A172 (cell line): ENCODE data around the gene SFXN5. TPM values are rescaled to one million over a fixed set of nuclear protein-coding genes. Genes with fewer than 3 reads are reported as not detected.

Experiments used
- DNase-seq: peaks from one replicate; pipeline ENCODE4 v3.0.0-alpha.2; 2015; ENCODE audit warnings: low spot score
- total RNA-seq: library from RNA; depleted of rRNA; stranded (reverse); fragments of >200 nt; shearing (Covaris generic); gene quantifications from 2 replicates; pipeline ENCODE4 v1.2.3, GENCODE V29; 2014

Gene SFXN5
- total RNA-seq, 1 experiment from 2014 or later: 33.4 TPM

DNA sequence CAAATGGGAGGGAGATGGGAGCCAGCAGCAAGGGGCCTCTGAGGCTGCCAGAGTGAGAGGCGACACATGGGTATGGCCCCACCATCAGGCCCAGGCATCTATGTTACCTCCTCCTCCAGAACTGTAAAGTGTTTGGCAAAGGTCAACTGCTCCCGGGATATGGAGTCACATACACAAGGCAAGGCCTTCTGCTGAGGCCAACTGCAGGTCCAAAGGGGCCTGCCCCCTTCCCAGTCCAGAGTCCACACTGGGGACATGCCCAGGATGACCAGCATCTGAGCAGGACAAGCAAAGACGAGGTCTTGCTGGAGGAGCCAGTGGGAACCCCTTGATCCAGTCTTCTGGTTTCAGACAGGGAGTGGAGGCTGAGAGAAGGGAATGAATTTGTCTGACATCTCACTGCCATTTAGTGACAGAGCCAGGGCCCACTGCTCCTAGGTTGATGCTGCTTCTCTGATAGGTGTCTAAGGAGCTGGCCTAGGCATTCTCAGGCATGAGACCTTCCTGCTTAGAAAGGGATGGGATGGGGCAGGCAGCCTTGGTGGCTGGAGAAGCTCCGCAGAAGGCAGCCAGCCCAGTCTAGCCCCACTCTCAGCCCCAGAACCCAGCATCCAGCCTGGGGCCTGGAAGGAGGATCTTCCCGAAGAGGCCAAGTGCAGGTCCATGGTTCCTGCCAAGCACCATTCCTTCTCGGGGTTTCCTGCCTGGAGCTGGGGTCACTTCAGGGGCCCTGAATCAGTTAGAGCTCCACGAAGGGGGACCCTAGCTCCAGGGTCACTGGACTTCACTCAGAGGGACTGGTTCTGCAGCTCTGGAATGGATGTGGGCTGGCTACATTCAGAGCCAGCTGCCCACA, 127.7 kb downstream of the SFXN5 start:
- no peak for DNase-seq

DNA sequence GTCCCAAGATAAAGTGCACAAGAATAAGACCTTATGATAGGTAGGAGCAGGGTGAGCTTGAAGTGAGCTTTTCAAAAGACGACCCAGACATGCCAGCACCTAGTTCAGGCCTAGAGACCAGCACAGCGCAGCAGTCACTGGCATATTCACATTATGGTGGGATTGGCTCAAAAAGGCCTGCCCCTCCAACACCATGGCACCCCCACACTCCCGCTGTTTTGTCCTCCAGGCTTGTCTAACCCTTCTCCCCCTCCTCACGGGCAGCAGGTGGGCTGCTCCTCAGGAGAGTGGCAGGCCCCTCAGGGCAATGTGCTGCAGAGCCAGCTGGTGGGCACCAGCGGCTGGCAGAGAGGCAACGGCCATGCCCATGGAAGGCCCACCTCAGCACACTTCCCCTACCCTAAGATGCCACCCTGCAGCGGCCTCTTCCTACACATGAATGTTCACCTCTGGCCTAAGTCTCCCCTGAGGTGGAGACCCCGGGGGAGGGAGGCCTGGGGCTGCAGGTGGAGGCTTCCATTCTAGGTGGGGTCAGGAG, 128.6 kb downstream of the SFXN5 start:
- DNase-seq: no peak

DNA sequence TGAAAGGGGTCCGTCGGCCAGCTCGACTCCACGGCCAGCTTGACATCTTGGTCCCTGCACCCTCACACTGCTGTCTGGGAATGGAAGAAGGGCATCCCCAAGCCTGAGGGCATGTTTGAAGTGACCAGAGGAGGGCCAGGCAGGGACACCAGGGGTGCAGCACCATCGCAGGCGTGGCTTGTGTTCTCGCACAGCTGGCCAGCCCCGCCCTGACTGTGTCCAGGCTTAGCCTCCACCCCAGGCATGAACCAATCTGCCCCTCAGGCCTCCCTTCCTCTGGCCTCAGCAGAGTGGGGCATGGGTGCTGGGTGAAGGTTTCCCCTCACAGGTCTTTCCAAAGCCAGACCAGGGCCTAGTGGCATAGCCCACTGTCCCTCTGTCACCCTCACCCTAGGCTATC, 129.2 kb downstream of the SFXN5 start:
- DNase-seq: no peak

DNA sequence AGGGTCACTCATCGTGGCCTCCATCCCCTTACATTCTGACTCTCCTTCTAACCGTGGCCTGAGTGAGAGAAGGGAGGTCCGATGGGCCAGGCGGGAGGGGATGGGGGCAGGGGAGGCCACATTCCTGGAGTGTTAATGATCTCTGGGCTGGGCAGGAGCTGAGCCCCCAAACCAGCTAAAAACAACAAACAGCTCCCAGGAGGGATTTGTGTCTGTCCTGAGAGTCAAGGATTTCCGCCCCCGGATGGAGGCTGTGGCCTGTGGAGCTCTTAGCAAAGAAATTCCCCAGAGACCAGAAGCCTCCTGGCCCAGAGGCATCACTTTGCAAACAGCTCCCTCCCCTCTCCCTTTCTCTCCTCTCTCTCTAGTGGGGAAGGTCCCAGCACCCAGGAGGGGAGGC, 130.7 kb downstream of the SFXN5 start:
- no peak for DNase-seq

DNA sequence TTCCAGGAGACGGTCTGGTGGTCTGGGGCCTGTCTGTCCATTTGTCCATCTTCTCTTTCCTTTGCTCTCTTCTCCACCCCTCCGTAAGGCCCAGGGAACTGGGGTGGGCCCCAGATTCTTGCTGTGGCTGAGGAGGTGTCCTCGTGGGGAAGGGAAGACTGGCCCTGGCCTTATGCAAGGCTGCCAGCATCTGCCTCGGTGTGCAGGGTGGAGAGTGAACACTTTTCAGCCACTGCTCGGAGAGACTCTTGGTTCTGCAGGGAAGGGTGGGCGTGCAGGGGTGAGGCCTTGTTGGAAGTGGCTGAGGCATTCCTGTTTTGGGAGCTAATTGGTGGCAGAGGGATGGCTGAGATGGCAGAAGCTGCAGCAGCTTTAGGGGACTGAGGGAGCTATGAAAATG, 131.2 kb downstream of the SFXN5 start:
- no peak for DNase-seq

DNA sequence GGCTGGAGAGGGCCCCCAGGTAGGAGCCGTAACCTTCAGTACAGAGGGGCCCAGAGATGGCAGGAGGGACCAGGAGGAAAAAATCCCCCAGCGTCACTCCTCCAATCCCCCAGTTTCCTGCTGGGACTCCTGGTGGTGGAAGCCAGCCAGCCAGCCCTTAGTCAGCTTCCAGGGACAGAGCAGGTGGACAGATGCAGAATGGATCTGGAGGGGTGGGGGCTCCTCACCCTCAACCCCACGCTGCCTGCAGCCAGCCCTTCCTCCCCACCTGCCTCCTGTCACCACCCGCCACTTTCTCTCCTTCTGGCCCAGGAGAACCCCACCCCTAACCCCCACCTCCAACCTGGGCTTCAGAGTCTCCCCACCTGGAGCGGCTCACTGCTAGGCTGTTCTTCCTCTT, 133.1 kb downstream of the SFXN5 start:
- DNase-seq: no peak

DNA sequence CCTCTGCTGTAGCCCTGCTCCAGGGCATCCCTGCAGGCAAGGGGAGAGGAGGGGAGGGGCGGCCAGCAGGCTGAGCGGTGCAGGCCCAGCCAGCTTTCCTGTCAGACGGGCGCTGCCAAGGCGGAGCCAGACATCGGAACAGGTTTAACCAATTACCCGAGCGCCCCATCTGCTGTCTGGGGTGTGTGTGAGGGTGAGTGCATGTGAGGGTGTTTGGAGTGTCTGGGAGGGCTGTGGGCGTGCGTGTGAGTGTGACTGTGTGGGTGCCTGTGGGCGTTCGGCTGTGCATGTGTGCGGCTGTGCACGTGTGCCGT, 134.2 kb downstream of the SFXN5 start:
- DNase-seq: no peak

DNA sequence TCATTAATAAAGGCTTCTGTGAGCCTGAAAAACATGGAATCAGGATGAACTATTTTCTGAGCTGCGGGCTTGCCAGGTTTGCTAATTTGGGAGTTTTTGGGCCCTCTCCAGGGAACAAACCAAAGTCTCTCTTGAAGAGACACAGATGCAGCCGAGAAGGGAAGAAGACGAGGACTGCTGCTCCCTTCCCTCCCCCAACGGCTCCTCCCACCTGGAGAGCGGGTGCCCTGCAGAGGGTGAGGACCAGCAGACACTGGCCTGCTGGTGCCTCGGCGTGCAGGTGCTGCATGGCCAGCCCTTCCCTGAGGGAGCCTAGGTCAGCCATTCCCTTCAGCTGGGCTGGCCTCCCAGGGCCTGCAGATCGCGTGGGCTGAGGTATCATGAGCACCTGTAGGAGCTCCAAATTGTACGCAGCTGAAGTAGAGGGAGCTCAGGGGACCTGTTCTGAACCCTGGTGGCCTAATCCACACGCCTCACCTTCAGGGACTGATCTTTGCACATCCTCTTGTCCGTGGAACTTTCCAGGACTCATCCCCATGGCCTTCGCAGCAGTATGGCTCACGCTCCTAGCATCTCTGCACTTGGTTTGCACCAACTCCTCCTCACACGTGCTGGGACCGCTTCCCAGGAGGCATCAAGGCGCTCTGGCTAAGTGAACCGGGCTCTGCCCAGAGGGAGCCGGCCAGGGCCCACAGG, 134.7 kb downstream of the SFXN5 start:
- DNase-seq: no peak

DNA sequence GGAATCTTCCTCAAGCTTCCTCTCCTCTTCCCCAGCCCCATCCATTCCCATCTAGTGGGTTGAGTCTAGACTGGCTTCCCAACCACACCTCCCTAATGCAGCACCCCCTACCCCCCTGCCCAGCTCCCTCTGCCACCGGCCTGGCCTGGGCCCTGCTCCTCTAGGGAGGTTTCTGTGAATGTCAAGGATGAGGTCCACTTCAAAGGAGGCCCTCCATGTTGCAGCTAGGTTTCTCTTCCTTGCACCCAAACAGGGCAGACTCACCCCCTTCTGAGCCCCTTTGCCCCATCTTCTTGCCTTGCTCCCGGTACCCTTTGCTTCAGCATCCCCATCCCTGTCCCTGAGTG, 135.9 kb downstream of the SFXN5 start:
- no peak for DNase-seq

DNA sequence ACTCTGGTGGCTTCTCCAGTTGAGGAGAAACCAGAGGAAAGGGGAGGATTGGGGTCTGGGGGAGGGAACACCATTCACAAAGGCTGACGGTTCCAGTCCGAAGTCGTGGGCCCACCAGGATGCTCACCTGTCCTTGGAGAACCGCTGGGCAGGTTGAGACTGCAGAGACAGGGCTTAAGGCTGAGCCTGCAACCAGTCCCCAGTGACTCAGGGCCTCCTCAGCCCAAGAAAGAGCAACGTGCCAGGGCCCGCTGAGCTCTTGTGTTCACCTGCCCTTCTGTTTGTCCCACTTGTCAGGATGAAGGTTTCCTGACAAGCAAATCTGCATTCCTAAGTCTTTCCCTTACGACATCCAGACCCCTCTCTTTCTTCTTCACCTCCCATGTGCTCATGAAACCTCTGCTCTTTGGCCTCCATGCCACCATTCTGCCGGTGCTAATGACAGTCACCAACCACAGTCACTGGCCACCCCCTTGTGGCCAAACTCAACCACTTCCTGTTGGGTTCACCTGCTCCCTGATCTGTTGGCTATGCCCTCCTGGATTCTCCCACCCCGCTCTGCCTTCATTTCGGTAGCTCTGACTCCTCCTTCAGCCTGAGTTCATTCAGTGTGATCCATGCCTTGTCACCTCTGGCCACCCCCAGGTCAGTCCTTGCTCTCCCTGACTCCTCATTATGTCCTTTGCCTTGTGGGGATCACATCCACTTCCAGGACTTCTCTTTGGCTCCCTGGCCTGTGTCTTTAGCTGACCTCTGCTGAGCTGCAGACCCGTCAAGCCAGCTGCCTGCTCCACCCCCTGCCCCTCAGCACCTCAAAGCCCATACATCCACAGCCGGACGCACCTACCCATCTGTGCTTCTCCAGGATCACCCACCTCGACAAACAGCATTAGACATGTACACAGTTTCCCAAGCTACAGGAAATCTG, 136.6 kb downstream of the SFXN5 start:
- DNase-seq: peak; percentile 59

DNA sequence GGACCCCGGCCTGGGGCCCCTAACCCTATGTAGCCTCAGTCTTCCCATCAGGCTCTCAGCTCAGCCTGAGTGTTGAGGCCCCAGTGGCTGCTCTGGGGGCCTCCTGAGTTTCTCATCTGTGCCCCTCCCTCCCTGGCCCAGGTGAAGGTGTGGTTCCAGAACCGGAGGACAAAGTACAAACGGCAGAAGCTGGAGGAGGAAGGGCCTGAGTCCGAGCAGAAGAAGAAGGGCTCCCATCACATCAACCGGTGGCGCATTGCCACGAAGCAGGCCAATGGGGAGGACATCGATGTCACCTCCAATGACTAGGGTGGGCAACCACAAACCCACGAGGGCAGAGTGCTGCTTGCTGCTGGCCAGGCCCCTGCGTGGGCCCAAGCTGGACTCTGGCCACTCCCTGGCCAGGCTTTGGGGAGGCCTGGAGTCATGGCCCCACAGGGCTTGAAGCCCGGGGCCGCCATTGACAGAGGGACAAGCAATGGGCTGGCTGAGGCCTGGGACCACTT, 137.8 kb downstream of the SFXN5 start:
- no peak for DNase-seq

DNA sequence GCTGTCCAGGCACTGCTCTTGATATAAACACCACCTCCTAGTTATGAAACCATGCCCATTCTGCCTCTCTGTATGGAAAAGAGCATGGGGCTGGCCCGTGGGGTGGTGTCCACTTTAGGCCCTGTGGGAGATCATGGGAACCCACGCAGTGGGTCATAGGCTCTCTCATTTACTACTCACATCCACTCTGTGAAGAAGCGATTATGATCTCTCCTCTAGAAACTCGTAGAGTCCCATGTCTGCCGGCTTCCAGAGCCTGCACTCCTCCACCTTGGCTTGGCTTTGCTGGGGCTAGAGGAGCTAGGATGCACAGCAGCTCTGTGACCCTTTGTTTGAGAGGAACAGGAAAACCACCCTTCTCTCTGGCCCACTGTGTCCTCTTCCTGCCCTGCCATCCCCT, 138.3 kb downstream of the SFXN5 start:
- DNase-seq: no peak

DNA sequence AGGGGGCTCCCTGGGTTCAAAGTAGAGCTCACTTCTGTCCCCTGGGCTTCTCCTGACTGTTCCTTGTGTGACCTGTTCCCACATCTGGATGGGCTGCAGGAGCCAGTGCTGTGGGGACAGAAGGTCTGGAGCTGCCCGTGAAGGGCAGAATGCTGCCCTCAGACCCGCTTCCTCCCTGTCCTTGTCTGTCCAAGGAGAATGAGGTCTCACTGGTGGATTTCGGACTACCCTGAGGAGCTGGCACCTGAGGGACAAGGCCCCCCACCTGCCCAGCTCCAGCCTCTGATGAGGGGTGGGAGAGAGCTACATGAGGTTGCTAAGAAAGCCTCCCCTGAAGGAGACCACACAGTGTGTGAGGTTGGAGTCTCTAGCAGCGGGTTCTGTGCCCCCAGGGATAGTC, 138.7 kb downstream of the SFXN5 start:
- DNase-seq: no peak

DNA sequence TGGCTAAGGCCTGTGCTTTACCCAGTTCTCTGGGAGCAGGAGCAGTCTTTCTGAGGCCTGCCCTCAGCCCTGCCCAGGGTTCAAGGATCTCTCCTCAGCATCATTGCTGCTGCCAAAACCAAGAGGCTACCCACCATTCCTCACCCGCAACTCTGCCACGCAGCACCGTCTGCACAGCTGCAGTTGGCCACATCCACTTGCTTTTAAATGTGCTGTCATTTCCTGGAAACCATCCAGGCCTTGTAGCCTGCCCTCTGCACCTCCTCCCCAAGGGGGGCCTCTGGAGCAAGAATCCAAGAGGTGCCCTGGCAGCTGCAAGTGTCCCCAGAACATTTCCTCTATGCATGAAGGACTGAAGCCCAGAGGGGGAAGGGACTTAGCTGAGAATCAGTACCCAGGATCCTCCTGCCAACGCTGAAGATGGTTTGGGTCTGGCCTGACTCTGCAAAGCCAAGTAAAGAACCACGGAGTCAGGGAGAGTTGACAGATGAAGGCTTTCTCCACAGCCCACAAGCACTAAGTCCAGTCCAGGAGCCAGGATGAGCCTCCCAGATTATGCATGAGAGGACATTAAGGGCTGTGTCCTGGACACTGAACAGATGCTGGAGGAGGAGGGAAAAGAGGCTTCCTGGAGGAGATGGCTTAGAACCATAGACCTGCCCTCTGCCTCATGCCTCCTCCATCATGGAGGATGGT, 139.3 kb downstream of the SFXN5 start:
- peak; percentile 62 for DNase-seq

DNA sequence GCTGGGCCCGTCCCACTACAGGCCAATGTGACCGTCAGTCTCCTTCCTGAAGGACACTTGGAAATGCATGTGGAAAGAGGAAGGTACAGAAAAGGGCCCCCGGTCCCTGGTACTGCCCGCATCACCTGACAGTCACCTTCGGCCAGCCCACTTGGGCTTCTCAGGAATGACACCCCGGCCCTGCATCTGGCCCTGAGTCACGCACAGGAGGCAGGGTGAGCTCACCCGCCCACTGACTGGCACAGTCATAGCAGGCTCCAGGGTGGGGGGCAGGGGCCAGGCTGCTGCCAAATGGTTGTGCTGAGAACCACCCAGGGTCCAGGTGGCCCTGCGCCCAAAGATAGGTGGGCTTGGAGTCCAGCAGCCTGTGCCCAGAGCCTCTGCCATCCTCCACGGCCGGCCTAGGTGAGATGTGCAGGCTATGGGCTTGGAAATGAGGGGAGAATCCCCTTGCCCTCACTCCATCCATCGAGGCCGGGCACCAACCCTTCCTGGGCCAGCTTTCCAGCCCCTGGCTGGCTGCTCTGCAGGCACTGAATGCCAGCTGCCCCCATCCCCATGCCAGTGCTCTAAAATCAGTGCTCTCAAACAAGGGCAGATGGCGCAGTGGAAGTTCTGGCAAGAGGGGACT, 140.1 kb downstream of the SFXN5 start:
- DNase-seq: peak; percentile 77

DNA sequence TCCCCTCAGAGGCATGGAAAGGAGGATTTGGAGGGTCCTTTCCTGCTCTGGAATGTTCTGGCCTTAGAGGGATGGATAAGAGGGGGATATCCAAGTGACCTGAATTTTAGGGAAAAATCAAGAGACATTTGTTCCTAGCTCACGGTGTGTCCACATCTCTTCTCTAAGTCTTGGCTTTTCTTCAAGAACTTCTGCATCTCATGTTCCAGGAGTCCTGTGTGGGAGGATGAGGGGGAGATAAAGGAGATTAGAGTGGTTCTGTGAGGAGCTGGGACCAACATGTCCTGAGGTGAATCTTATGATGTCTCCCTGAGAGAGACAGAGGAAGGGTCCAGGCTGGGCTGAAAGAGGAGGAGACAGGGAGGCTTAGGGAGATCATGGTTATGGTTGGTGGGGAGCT, 142.5 kb downstream of the SFXN5 start:
- no peak for DNase-seq

DNA sequence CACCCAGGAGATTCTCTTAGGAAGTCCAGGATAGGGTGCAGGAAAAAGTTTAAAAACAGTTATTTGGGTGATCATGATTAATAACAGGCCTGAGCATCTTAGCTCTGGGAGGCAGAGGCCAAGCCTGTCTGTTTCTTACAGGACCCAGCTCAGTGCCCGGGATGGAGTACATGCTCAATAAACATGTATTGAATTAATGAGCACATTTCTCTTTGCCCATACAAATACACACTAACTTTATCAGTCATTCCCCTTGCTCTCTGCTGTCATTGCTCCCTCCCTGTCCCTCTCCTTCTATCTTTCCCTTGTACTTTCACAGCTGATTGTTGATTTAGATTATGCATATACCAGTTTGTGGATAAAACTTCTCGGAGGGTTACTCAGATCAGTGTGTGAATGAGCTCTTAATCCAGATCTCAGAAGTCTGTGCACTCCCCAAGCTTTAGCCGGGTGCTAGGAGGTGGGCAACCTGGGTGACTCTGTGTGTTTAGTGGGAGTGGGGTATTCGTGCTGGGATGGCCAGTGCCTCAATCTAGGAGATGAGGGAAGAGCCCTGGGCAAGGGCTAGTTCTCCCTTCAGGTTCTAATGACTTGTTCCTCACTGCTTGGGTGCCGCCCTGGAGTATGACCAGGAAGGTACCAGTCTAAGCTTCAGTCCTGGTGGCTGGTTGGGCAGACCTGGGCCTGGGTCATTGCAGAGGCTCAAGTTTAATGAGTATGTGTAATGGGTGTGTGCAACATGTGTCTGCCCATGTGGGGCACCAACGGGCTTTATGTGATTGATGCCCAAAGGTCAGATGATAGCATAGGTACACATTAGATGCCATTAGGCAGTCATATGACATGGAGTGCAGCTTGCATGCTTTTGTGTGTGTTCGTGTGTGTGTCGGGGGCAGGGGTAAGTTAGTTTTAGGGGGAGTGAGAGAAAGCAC, 143.6 kb downstream of the SFXN5 start:
- no peak for DNase-seq

DNA sequence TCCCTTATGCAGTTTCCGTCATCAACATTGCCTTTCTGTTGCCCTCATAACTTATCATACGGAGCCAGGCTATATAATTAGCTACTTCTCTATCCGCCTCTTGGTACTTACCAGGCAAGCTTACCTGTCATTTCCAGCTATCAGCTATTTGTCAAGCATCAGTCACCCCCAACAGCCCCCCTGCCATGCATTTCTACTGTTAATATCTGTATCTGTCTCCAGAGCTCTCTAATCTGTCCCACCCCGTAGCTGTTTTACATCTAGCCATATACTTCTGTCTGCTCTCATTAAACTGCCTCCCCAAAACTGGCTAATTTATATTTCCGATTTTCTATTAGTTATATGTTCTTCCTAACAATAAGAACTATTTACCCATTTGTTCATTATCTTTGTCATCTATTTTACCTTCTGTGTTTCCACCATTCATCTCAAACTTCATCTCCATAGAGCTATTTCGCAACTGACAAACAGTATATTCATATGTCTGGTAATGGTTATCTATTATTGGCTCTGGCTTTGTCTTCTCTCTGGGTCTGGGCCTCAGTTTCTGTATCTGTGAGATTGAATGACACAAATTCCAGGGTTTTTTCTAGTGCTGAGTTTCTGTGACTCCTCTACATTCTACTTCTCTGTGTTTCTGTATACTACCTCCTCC, 144.6 kb downstream of the SFXN5 start:
- DNase-seq: no peak

DNA sequence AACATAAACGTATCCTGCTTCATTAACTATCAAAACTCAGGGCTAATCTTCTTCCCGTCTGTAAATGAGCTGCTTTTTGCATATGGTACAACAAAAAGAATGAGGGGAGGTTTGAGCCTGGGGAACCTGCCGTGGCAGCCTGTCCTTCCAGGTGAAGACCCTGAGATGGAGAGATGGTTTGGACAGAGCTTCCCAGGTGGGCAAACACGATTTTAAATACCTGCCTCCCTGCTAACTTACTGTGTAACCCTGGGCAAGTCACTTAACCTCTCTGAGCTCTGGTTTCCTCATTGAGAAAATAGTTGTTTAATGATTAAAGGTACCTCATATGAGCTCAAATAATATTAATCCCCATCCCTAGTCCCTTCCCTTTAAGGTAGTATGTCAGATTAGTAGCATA, 145.1 kb downstream of the SFXN5 start:
- no peak for DNase-seq
